B cell (primary cell): ENCODE data around the gene ERI3. TPM values are rescaled to one million over a fixed set of nuclear protein-coding genes. Genes with fewer than 3 reads are reported as not detected.

Source experiments
- ATAC-seq: fragments of 200-7000 bp; cut with Tn5 transposase; one replicate; pipeline ENCODE4 v1.10.0; 2021; ENCODE audit warnings: low read depth, mild to moderate bottlenecking, moderate number of reproducible peaks, moderate library complexity
- CTCF ChIA-PET: fragments of 350-600 bp; sonication (Branson Sonifier 250); formaldehyde crosslinking; loops from one replicate; lab custom pipeline; 2021; ENCODE audit warnings: antibody characterized with exemption, inconsistent platforms; lab: Charles Lee
- POLR2A ChIA-PET: fragments of 350-600 bp; sonication (Branson Sonifier 250); formaldehyde crosslinking; loops from one replicate; lab custom pipeline; 2021; ENCODE audit warnings: antibody characterized with exemption; lab: Charles Lee
- DNase-seq: peaks from one replicate; pipeline ENCODE4 v3.0.0; 2013
- H2AFZ ChIP-seq: 2 replicates; pipeline ENCODE4 v1.6.1; 2012; ENCODE audit warnings: mild to moderate bottlenecking, low read depth, low read length; ENCODE audit not compliant: insufficient read depth, poor library complexity, severe bottlenecking
- H3K27ac ChIP-seq, 2 donors: 1 replicate in 1 of 2; 2 replicates in 1 of 2; pipeline ENCODE4 v1.5.1; 2012 to 2013; ENCODE audit warnings: low read length in 2 of 2, mild to moderate bottlenecking in 2 of 2, moderate library complexity in 1 of 2
- H3K27me3 ChIP-seq, 4 experiments: fragments of 200-600 bp in 1 of 4; sonication (generic) in 1 of 4; replicated peaks in 1 of 4; 1 replicate in 2 of 4; 2 replicates in 2 of 4; pipeline versions ENCODE4 v1.6.1 to v1.7.0; 2013 to 2016; ENCODE audit warnings: low read length in 3 of 4, mild to moderate bottlenecking in 2 of 4, mixed read lengths in 1 of 4, moderate library complexity in 1 of 4; ENCODE audit not compliant: insufficient read depth in 4 of 4, control insufficient read depth in 3 of 4; ENCODE audit errors: control extremely low read depth in 1 of 4
- H3K36me3 ChIP-seq, 2 experiments: replicated peaks in 1 of 2; 1 replicate in 1 of 2; 2 replicates in 1 of 2; pipeline versions ENCODE4 v1.6.1 to v1.7.1; 2013; ENCODE audit warnings: low read length in 1 of 2; ENCODE audit not compliant: insufficient read depth in 2 of 2, control insufficient read depth in 1 of 2; ENCODE audit errors: control extremely low read depth in 1 of 2, extremely low read depth in 1 of 2
- H3K4me1 ChIP-seq, 2 donors: fragments of 200-600 bp in 1 of 2; sonication (generic) in 1 of 2; 1 replicate in 1 of 2; 2 replicates in 1 of 2; pipeline versions ENCODE4 v1.5.1 to v1.6.1; 2013 to 2017; ENCODE audit warnings: low read length in 2 of 2; ENCODE audit not compliant: control insufficient read depth in 2 of 2, insufficient read depth in 2 of 2
- H3K4me2 ChIP-seq: replicated peaks from 2 replicates; pipeline ENCODE3; 2012; ENCODE audit warnings: mild to moderate bottlenecking, low read depth, low read length; ENCODE audit not compliant: poor library complexity, severe bottlenecking
- H3K4me3 ChIP-seq, 5 experiments: fragments of 200-600 bp in 1 of 5; sonication (generic) in 1 of 5; 1 replicate in 3 of 5; 2 replicates in 2 of 5; pipeline versions ENCODE4 v1.5.1 to v1.7.0; 2011 to 2016; ENCODE audit warnings: low read length in 4 of 5, mild to moderate bottlenecking in 4 of 5, low read depth in 2 of 5, control low read depth in 1 of 5, moderate library complexity in 1 of 5; ENCODE audit not compliant: insufficient read depth in 1 of 5; ENCODE audit errors: control extremely low read depth in 1 of 5, extremely low read depth in 1 of 5
- H3K79me2 ChIP-seq: fragments of 200-600 bp; sonication (generic); one replicate; pipeline ENCODE4 v1.6.0; 2016; ENCODE audit warnings: low read length; ENCODE audit not compliant: control insufficient read depth, insufficient read depth
- H3K9ac ChIP-seq: fragments of 200-600 bp; sonication (generic); 2 replicates; pipeline ENCODE4 v1.6.1; 2017; ENCODE audit warnings: mild to moderate bottlenecking, low read length, moderate library complexity
- H3K9me3 ChIP-seq, 3 donors: one replicate each; pipeline versions ENCODE4 v1.6.1 to v1.7.1; 2013; ENCODE audit warnings: low read length in 2 of 3; ENCODE audit not compliant: control insufficient read depth in 2 of 3, insufficient read depth in 1 of 3; ENCODE audit errors: control extremely low read depth in 1 of 3
- H4K20me1 ChIP-seq: 2 replicates; pipeline ENCODE4 v1.6.0; 2012; ENCODE audit warnings: mild to moderate bottlenecking, low read length; ENCODE audit not compliant: insufficient read depth, control insufficient read depth, poor library complexity, severe bottlenecking
- H3K27ac Mint-ChIP-seq: one replicate; pipeline ENCODE4 v1.8.0; 2021; ENCODE audit warnings: mixed read lengths
- H3K27me3 Mint-ChIP-seq: one replicate; pipeline ENCODE4 v1.8.0; 2021; ENCODE audit warnings: mixed read lengths
- H3K4me1 Mint-ChIP-seq: one replicate; pipeline ENCODE4 v1.8.0; 2021; ENCODE audit warnings: mixed read lengths
- H3K4me3 Mint-ChIP-seq: one replicate; pipeline ENCODE4 v1.8.0; 2021; ENCODE audit warnings: mixed read lengths
- H3K9me3 Mint-ChIP-seq: one replicate; pipeline ENCODE4 v1.8.0; 2022; ENCODE audit warnings: mixed read lengths; ENCODE audit not compliant: insufficient read depth
- CTCF ChIP-seq: fragments of 200-600 bp; IDR thresholded peaks from one replicate; pipeline ENCODE4 v1.8.0; 2022; ENCODE audit warnings: antibody characterized with exemption, mild to moderate bottlenecking
- EZH2 ChIP-seq: IDR thresholded peaks from 2 replicates; pipeline ENCODE4 v1.6.1; 2012; ENCODE audit warnings: borderline replicate concordance, low read depth, mild to moderate bottlenecking, moderate library complexity, low read length; ENCODE audit not compliant: insufficient read depth, poor library complexity, severe bottlenecking
- WGBS: methylation state at CpG from one replicate; pipeline ENCODE4 v1.1.5; 2013; ENCODE audit warnings: missing lambda C conversion rate; ENCODE audit not compliant: insufficient coverage; 5-methylcytosine and 5-hydroxymethylcytosine counted together
- intact Hi-C: fragments of 100-400 bp; cut with micrococcal nuclease; formaldehyde crosslinking; loops from one replicate; pipeline ENCODE4 v1.10.0; 2022
- polyA plus RNA-seq: library from polyadenylated mRNA; depleted of rRNA; stranded (reverse); fragments of >200 nt; gene quantifications from 2 replicates; pipeline ENCODE4 v1.2.3, GENCODE V29; 2012
- total RNA-seq, 2 donors: library from RNA; stranded (reverse); fragments of 120-200 nt in 1 of 2; gene quantifications; 1 replicate in 1 of 2; 2 replicates in 1 of 2; pipeline versions ENCODE4 v1.2.3 to v1.2.4, GENCODE V29; 2013 to 2022

Gene ERI3
- total and polyA plus RNA-seq, 2 donors (not counting 1 experiment from before 2014, with no cell fraction given): 37.5 to 53.9 TPM

GRCh38 chr1:44265656-44266358, 89.2 kb downstream of the ERI3 start:
- H3K4me3 ChIP-seq: no peak overlapping the region
- H3K9me3 ChIP-seq: no peaks in the 10 kb centered on the region
- Mint-ChIP-seq H3K4me3 (no peak overlapping the region), H3K27me3 (no peaks in the 10 kb centered on the region), H3K9me3 (no peaks in the 10 kb centered on the region), H3K4me1 (peaks cover 12% of the 10 kb centered on the region), H3K27ac (no peak overlapping the region)
- DNase-seq (no peak), ATAC-seq (no peak)
- H2AFZ ChIP-seq: no peak overlapping the region
- no peak overlapping the region for H3K27ac ChIP-seq
- H3K79me2 ChIP-seq: no peaks in the 10 kb centered on the region
- intact Hi-C loops: no loop called here
- peaks cover 0 to 4% of the 10 kb centered on the region in 2 donors for H3K4me1 ChIP-seq
- no peak for TF ChIP-seq EZH2
- no peak for TF ChIP-seq CTCF
- POLR2A ChIA-PET: no interaction called here
- H3K4me2 ChIP-seq: no peak overlapping the region
- H4K20me1 ChIP-seq: no peaks in the 10 kb centered on the region
- H3K27me3 ChIP-seq: no peaks in the 10 kb centered on the region
- H3K36me3 ChIP-seq: peaks cover 0 to 6% of the 10 kb centered on the region in 2 experiments
- no CpG with 5 or more reads among the region's 1 CpG for WGBS
- CTCF ChIA-PET: no interaction called here
- H3K9ac ChIP-seq: no peak overlapping the region

GRCh38 chr1:44264451-44264771, 90.6 kb downstream of the ERI3 start:
- Mint-ChIP-seq H3K27me3 (no peaks in the 10 kb centered on the region), H3K9me3 (no peaks in the 10 kb centered on the region), H3K4me3 (no peak overlapping the region), H3K4me1 (peaks cover 15% of the 10 kb centered on the region), H3K27ac (no peak overlapping the region)
- H3K4me3 ChIP-seq: no peak overlapping the region
- H3K27ac ChIP-seq: no peak overlapping the region
- ChIA-PET CTCF (no interaction called here), POLR2A (no interaction called here)
- WGBS: 98% methylated on average over 9 of the region's 11 CpGs
- ATAC-seq (no peak), DNase-seq (no peak)
- TF ChIP-seq EZH2: no peak
- no peak for TF ChIP-seq CTCF
- intact Hi-C loops: no loop called here
- peaks cover 0 to 3% of the 10 kb centered on the region in 2 experiments for H3K36me3 ChIP-seq
- no peak overlapping the region for H3K9ac ChIP-seq
- no peak overlapping the region for H2AFZ ChIP-seq
- no peaks in the 10 kb centered on the region for H4K20me1 ChIP-seq
- H3K9me3 ChIP-seq: no peaks in the 10 kb centered on the region
- no peak overlapping the region for H3K4me2 ChIP-seq
- H3K79me2 ChIP-seq: no peaks in the 10 kb centered on the region
- H3K27me3 ChIP-seq: no peaks in the 10 kb centered on the region
- peaks cover 0 to 4% of the 10 kb centered on the region in 2 donors for H3K4me1 ChIP-seq
